ENCODE results near the gene RABGAP1L.

DNA sequence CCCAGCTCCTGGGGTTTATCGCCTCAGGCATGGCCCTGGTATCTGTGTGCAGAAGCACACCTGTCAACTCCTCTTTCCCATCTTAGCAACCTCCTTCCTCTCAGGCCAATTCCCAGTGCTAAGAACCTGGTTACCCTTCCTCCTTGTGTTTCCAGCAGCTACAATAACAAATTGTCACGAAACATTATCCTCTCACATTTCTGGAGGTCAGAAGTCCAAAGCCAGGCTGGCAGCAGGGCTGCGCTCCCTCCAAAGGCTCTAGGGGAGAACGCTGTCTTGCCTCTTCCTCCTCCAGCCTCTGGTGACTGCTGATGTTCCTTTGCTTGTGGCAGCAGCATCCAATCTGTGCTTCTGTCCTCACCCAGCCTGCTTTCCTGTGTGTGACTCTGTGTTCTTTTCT lies 874.6 kb downstream of the RABGAP1L start:
- TF ChIP-seq GFI1B (tag by site-specific recombination; IDR thresholded peaks at IDR 0.05) (no peak), ZNF558 (tag by site-specific recombination; IDR thresholded peaks at IDR 0.05) (no peak), ZNF660 (tag by site-specific recombination; IDR thresholded peaks at IDR 0.05) (no peak), ZNF140 (tag by site-specific recombination; IDR thresholded peaks at IDR 0.05) (no peak), SCRT1 (tag by site-specific recombination; IDR thresholded peaks at IDR 0.05; ENCODE audit: borderline replicate concordance) (no peak), KLF16 (tag by site-specific recombination; IDR thresholded peaks at IDR 0.05) (no peak)

Measured in HEK293 (cell line).